ENCODE data around the gene TFCP2.

DNA sequence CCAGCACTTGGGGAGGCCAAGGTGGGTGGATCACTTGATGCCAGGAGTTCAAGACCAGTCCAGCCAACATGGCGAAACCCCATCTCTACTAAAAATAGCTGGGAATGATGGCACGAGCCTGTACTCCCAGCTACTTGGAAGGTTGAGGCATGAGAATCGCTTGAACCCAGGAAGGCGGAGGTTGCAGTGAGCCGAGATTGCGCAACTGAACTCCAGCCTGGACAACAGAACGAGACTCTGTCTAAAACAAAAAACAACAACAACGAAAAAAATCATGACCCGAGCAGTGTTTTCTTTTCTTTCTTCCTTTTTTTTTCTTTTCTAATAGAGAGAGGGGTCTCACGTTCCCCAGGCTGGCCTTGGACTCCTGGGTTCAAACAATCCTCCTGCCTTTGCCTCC lies 86.0 kb downstream of the TFCP2 start:
- TF ChIP-seq CTCF (IDR thresholded peaks at IDR 0.05; ENCODE audit: insufficient read depth, low read length, poor library complexity, severe bottlenecking) (no peak), EZH2phosphoT487 (conservative IDR thresholded peaks at IDR 0.05; ENCODE audit: low read length) (no peak)

All from SU-DHL-6 (cell line).